Hematopoietic multipotent progenitor cell treated with erythropoietin and hydrocortisone succinate and interleukin-3 and kit ligand, for 4 days (in vitro differentiated cells): ENCODE measurements around the gene HOXB7.

ENCODE experiments used
- DNase-seq: peaks from one replicate; pipeline ENCODE4 v3.0.0-alpha.2; 2015

HOXB7 gene

GRCh38 chr17:48636177-48637018, 25.6 kb upstream of the HOXB7 start:
- peak; percentile 95 for DNase-seq

DNA sequence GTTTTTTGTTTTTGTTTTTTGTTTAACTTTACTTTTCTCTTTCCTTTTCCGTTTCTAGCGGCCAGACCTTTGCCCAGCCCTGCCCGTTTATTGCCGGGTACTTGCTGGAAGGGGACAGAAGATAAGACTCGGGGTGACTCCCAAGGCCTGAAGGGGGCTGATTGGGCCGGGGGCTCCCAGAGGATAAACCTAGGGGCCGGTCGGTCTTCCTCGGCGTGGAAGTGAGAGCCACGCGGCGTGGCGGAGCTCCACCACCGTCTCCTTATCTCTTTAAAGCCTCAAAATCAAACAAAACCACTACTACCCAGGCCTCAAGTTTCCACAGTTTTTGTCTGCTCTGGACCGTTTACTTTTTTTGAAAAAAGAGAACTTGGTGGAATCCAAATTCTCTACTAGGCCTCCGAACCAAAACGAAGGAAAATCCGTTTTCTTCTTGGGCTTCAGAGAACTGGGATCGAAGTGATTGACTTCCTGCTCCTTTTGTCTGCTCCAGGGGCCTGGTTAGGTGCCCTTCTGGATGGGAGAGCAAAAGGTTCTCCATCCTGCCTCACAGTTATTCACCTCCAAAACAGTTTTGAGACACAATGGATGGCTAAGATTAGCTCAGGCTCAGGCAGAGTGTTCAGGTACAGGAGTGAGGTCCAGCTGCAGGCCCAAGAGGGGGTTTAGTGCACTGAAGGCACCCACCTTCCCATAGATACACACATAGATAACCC, 23.8 kb upstream of the HOXB7 start:
- no peak for DNase-seq

DNA sequence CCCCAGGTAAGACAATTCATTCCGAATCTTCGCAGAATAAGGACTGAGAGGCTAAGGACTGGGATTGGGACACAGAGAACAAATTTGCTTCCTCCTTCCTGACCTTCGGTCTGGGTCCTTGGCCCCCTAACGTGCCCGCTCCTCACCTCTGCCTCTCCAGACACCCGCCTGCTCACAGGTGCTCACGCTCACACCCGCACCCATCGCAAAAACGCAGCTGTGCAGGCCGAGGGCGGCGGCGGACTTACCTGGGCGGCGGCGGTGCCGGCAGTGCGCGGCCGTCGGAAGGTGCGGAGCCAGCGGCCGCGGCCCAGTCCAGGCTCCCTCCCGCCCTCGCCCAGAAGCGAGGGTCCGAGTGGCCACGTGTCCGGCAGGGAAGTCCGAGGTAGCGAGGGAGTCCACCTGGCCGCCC, 22.5 kb upstream of the HOXB7 start:
- no peak for DNase-seq

DNA sequence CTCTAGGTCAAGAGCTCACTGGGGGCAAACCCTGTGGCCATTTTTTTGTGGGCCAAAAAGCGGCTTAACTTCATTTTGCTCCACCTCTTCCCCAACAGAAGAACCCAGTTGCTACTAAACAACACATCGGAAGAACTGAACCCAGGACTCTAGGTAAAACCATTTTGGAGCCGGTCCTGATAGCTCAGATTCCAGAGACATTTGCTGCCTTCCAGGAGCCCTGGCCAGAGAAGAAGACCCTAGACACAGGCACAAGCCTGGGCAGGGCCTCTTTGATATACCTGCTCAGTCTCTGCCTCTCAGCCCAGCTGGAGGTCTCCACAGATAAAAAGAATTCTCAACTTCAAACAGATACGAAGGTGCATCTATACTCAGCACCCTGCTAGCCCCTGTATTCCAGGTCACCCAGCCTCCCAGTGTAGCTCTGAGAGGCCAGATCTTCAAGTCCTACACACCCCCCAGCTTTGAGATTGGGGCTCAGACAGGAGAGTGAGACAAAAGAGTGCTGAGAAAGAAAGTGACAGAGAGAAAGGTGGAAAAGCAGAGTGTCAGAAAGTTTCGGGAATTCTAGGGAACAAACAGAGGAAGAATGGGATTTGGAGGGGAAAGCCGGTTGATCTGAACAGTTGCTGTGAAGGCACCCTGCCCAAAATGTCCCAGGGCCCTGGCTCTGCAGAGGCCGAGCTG, 21.9 kb upstream of the HOXB7 start:
- DNase-seq, result no peak

GRCh38 chr17:48631693-48632578, 21.1 kb upstream of the HOXB7 start:
- DNase-seq, result no peak

- no peak for DNase-seq
Measured at GRCh38 chr17:48630925-48631692, 20.3 kb upstream of the HOXB7 start.

DNA sequence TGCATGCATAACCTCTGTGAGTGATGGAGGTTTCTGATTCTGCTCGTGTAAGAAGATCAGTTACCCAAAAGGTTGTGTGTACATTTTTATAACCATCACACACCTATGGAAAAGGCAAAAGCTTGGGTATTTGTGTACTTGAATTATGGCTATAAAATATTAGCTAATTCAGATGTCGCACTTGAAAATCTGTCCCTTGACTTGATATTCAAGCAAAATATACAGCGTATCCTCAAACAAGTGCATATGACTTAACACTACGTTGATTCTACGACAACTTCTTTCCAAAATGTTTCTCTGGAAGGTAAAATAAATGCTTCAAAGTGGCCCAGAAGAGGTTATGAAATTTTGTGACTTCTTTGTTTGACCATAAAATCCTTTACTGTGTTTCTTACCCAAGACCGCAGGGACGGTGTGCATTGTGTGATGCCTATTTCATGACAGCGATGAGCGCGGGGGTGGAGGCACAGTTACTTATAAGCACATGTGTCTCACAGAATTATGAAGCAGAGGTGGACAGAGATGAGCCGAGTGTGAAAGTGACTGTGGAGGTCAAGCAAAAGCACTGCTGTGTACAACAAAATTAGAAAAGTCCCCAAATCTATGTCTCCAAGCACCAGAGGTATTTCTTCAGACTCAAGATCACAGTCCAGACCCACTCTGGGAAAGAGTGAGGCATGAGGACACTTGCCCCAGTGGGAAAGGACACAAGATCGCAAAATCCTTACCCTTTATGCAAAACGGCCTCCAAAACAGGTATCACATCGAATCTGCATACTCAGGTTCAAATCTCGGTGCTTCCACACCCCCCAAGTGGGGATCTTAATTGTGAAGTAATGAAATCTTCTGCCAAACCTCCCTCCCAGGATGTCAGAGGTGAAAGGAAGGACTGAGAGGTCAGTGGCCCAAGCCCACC, 19.4 kb upstream of the HOXB7 start:
- no peak for DNase-seq

DNA sequence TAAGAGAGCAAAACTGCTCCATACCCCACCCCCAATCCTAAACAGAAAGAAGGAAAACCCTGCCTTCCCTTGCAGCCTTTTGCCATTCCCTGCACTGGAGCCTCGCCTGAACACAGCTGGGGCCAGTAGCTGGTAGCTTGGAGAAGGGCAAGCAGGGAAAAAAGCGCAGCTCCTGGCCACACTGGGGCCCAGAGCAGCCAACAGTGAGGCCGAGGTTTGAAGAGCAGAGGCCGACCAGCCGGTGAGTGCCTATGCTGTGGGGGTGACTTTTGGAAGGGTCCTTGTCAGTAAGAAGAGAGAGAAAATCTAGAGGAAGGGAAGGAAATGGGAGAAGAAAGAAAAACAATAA, 18.6 kb upstream of the HOXB7 start:
- DNase-seq, result no peak

DNA sequence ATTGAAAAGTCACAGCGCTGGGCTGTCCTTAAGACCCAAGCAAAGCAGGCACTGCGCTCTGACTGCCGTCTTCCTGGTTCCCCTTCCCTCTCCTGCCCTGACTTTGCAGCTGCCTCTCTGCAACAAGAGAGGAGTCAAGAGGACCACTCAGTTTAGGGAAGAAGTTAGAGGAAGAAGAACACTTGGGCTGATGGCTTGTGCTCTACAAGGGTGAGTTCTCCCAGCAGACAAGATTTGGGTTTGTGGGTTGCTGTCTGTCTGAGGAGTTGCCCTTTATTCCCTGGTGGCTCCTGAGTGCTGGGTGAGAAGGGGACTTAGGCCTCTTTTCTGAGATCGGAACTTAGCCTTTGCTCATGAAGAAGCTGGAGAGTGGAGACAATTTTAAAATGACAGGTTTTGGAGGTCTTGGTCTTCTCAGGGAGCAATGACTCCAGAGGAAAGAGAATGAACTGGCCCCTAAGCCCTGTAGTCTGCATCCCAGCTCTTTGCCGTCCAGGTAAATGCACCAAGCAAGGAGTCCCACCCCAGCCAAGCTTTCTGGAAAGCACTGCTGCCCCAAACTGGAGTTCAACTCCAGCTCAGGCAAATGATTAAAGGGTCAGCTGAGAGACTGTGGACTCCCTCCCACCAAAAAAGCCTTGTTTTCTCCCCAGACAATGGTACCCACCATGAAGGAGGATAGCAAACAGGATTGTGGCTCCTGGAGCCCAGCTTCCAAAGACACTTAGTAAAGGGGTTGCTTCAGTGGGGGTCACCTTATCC, 18.0 kb upstream of the HOXB7 start:
- no peak for DNase-seq

DNA sequence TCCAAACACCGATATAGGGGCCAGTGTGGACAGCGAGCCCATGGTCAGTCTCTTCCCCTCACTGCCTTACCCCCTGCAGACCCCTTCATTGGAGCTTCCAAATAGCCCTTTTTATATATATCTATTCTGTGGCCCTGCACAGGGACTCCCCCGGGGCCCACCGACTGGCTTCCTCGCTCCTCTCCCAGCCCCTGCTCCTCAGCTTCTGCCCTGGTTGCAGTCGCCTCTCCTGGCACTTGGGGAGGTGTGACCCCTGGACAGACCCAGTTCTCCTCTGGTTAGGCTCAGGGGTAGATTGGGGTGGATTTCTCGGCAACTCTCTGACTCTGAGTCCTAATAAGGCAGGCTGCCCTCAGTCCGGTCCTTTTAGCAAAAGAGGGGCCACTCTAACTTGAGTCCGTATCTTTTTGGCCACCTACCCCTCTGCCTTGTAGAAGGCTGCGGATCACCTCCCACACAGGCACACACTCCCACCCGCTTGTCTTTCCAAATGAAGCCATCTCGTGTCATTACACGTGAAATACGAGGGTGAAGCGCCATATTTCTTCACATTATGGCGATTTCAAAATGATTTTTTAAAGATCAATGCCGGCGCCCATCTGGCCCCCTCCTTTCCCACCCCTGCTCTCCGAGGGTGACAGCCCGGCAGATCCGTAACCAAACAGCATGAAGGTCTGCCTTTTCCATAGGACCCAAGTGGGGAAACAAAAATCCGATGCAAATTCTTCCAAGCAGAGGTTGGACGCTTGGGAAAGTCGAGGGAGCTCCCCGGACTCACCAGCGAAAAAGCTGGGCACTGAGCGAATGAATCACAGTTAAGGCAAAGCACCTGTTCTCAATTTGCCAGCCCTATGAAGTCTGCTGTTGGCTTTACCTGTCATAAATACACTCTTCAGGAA, 17.1 kb upstream of the HOXB7 start:
- DNase-seq, result no peak

GRCh38 chr17:48627118-48627597, 16.3 kb upstream of the HOXB7 start:
- no peak for DNase-seq

GRCh38 chr17:48626245-48627117, 15.7 kb upstream of the HOXB7 start, which contains the start of gene HOXB9:
HOXB9 (minus strand) TSS chr17:48626358; CDS start chr17:48626269, 89 bp downstream.
- no peak for DNase-seq

- DNase-seq, result peak; percentile 60
Measured at GRCh38 chr17:48625495-48626244, 14.9 kb upstream of the HOXB7 start.

DNA sequence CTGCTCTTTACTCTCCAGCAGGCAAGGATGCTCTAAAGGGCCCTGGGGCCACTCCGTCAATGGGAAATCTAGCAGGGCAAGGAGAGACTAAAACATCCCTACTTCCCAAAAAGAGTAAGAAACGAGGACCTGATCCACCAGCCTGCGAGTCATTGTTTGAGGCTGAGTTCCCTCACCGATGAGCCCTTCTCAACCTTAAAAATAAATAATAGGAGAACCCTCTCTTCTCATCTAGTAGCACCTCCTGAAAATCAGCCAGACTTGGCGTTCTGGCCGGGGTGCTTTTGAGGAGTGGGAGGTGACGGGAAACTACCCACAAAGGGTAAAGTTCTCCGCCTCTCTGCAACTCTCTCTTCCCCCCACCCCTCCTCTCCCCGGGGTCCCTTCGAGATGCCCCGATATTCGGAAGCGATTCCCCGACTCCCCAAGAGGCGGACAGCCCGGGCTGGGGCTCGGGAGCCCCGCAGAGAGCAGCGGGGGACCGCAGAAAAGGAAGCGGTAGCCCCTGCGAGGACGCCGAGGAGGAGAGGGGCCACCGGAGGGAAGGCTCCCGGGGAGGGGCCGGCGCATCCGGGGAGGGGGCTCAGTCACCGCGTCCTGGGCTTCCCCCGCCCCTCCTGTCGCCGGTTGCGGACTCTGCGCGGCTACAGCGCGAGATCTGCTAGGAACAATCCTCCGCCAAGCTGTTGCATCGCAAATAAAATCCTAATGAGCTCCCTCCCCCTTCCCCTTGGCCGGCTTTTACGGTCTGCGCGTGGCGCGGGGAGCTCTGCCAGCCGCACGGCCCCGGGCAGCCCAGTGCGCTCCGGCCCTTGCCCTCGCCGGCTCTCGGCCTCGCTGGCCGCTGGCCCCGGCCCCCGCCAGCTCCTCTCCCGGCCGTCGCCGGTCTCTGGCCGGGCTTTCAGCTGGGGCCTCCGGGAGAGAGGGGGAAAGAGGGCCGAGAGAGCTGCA, 14.0 kb upstream of the HOXB7 start:
- no peak for DNase-seq

DNA sequence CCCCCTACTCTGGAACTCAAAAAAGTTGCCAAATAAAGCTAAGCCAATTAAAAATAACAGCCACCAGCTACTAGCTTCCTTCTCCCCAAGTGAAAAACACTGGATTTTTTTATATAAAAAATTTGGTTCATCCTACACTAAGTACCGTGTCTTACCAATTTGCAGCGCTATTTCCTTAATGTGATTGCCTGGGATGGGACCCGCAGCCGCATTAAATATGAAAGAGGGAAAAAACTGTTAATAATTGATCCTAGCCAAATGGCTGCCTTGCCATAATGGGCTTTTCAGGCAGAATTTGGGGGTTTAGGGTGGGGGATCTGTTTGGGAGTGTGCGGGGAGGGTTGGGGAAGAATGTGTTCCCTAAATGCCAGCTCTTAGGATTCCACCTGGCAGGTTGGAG, 13.3 kb upstream of the HOXB7 start:
- DNase-seq, result no peak

- no peak for DNase-seq
Measured at GRCh38 chr17:48623583-48623982, 12.8 kb upstream of the HOXB7 start.
